Muscle layer of colon (tissue), 2 donors: ENCODE data around the gene ABCA4.

Experiments used
- H3K27ac ChIP-seq: one replicate; pipeline ENCODE4 v1.7.0; 2013; ENCODE audit warnings: low read depth, mild to moderate bottlenecking, low read length, moderate library complexity
- H3K27me3 ChIP-seq, 2 donors: one replicate each; pipeline ENCODE4 v1.7.0; 2013; ENCODE audit warnings: low read length in 2 of 2, mild to moderate bottlenecking in 2 of 2; ENCODE audit not compliant: insufficient read depth in 2 of 2, control insufficient read depth in 1 of 2
- H3K36me3 ChIP-seq: one replicate; pipeline ENCODE4 v1.7.0; 2013; ENCODE audit warnings: mild to moderate bottlenecking, low read length; ENCODE audit not compliant: insufficient read depth
- H3K4me1 ChIP-seq: one replicate; pipeline ENCODE4 v1.7.0; 2013; ENCODE audit warnings: mild to moderate bottlenecking, low read length; ENCODE audit not compliant: insufficient read depth
- H3K4me3 ChIP-seq, 2 donors: one replicate each; pipeline ENCODE4 v1.7.0; 2013; ENCODE audit warnings: low read length in 2 of 2, low read depth in 1 of 2, mild to moderate bottlenecking in 1 of 2, moderate library complexity in 1 of 2
- H3K9ac ChIP-seq: one replicate; pipeline ENCODE4 v1.7.0; 2013; ENCODE audit warnings: low read length
- H3K9me3 ChIP-seq: one replicate; pipeline ENCODE4 v1.7.0; 2013; ENCODE audit warnings: mild to moderate bottlenecking, low read length
- donor health status: abdominal sarcoma.
- donor health status: Adenocarcinoma of cecum.

The ABCA4 gene

GRCh38 chr1:93976711-93977597 is 144.0 kb downstream of the ABCA4 start:
- H3K27me3 ChIP-seq, result no peaks in the 10 kb centered on the region
- H3K27ac ChIP-seq, result no peak overlapping the region
- peaks cover 22% of the 10 kb centered on the region for H3K4me1 ChIP-seq
- no peak overlapping the region for H3K4me3 ChIP-seq
- H3K9me3 ChIP-seq, result no peaks in the 10 kb centered on the region
- H3K9ac ChIP-seq, result no peak overlapping the region
- H3K36me3 ChIP-seq, result no peaks in the 10 kb centered on the region

- Histone ChIP-seq H3K4me3 (no peak overlapping the region), H3K27ac (no peak overlapping the region), H3K27me3 (no peaks in the 10 kb centered on the region), H3K9ac (no peak overlapping the region), H3K4me1 (peaks cover 22% of the 10 kb centered on the region), H3K36me3 (no peaks in the 10 kb centered on the region), H3K9me3 (no peaks in the 10 kb centered on the region)
Observed at GRCh38 chr1:93976291-93976690, 144.7 kb downstream of the ABCA4 start.

GRCh38 chr1:93972341-93972740 is 148.6 kb downstream of the ABCA4 start:
- Histone ChIP-seq H3K27me3 (no peaks in the 10 kb centered on the region), H3K4me1 (no peaks in the 10 kb centered on the region), H3K9me3 (no peaks in the 10 kb centered on the region), H3K4me3 (no peak overlapping the region), H3K27ac (no peak overlapping the region), H3K36me3 (no peaks in the 10 kb centered on the region), H3K9ac (no peak overlapping the region)

GRCh38 chr1:93969887-93970286 is 151.1 kb downstream of the ABCA4 start:
- Histone ChIP-seq H3K4me3 (no peak overlapping the region), H3K9ac (no peak overlapping the region), H3K36me3 (no peaks in the 10 kb centered on the region), H3K4me1 (no peaks in the 10 kb centered on the region), H3K27me3 (no peaks in the 10 kb centered on the region), H3K27ac (no peak overlapping the region), H3K9me3 (no peaks in the 10 kb centered on the region)

GRCh38 chr1:93969371-93969770 is 151.6 kb downstream of the ABCA4 start:
- H3K27me3 ChIP-seq, result no peaks in the 10 kb centered on the region

GRCh38 chr1:93967306-93967705 is 153.6 kb downstream of the ABCA4 start:
- Histone ChIP-seq H3K9me3 (no peaks in the 10 kb centered on the region), H3K27ac (no peak overlapping the region), H3K4me3 (no peak overlapping the region), H3K9ac (no peak overlapping the region), H3K27me3 (no peaks in the 10 kb centered on the region), H3K4me1 (no peaks in the 10 kb centered on the region), H3K36me3 (no peaks in the 10 kb centered on the region)

More at GRCh38 chr1:93969371-93969770, 151.6 kb downstream of the ABCA4 start:
- no peaks in the 10 kb centered on the region for H3K4me1 ChIP-seq
- H3K36me3 ChIP-seq, result no peaks in the 10 kb centered on the region
- H3K4me3 ChIP-seq, result no peak overlapping the region
- H3K27ac ChIP-seq, result no peak overlapping the region
- no peaks in the 10 kb centered on the region for H3K9me3 ChIP-seq
- no peak overlapping the region for H3K9ac ChIP-seq

- no peaks in the 10 kb centered on the region for H3K9me3 ChIP-seq
- H3K9ac ChIP-seq, result no peak overlapping the region
- H3K36me3 ChIP-seq, result no peaks in the 10 kb centered on the region
- no peak overlapping the region for H3K27ac ChIP-seq
- no peaks in the 10 kb centered on the region for H3K27me3 ChIP-seq
- H3K4me3 ChIP-seq, result no peak overlapping the region
- H3K4me1 ChIP-seq, result no peaks in the 10 kb centered on the region
Observed at GRCh38 chr1:93965888-93966287, 155.1 kb downstream of the ABCA4 start.

- H3K4me1 ChIP-seq, result no peaks in the 10 kb centered on the region
- H3K27ac ChIP-seq, result no peak overlapping the region
- no peak overlapping the region for H3K4me3 ChIP-seq
- H3K9me3 ChIP-seq, result no peaks in the 10 kb centered on the region
- H3K36me3 ChIP-seq, result no peaks in the 10 kb centered on the region
- no peaks in the 10 kb centered on the region for H3K27me3 ChIP-seq
- no peak overlapping the region for H3K9ac ChIP-seq
Observed at GRCh38 chr1:93965256-93965655, 155.7 kb downstream of the ABCA4 start.

GRCh38 chr1:93964777-93965200 is 156.2 kb downstream of the ABCA4 start:
- Histone ChIP-seq H3K27ac (no peak overlapping the region), H3K9me3 (no peaks in the 10 kb centered on the region), H3K9ac (no peak overlapping the region), H3K36me3 (no peaks in the 10 kb centered on the region), H3K4me3 (no peak overlapping the region), H3K4me1 (no peaks in the 10 kb centered on the region), H3K27me3 (no peaks in the 10 kb centered on the region)

- Histone ChIP-seq H3K27ac (no peak overlapping the region), H3K4me1 (no peaks in the 10 kb centered on the region), H3K9ac (no peak overlapping the region), H3K4me3 (no peak overlapping the region), H3K36me3 (no peaks in the 10 kb centered on the region), H3K27me3 (no peaks in the 10 kb centered on the region), H3K9me3 (no peaks in the 10 kb centered on the region)
Observed at GRCh38 chr1:93964096-93964776, 156.7 kb downstream of the ABCA4 start.

- H3K9me3 ChIP-seq, result no peaks in the 10 kb centered on the region
- no peaks in the 10 kb centered on the region for H3K4me1 ChIP-seq
- H3K4me3 ChIP-seq, result no peak overlapping the region
- H3K27ac ChIP-seq, result no peak overlapping the region
- no peaks in the 10 kb centered on the region for H3K36me3 ChIP-seq
- no peak overlapping the region for H3K9ac ChIP-seq
- no peaks in the 10 kb centered on the region for H3K27me3 ChIP-seq
Observed at GRCh38 chr1:93963585-93963984, 157.4 kb downstream of the ABCA4 start.
